Activated CD4-positive, CD25-positive, alpha-beta regulatory T cell (primary cell): ENCODE data around the gene HERC5.

ENCODE experiments used
- DNase-seq, 4 experiments: peaks; one replicate each; lab custom pipeline; 2025; lab: John Stamatoyannopoulos, UW

The HERC5 gene

GRCh38 chr4:88522702-88523324 is 65.9 kb downstream of the HERC5 start:
- DNase-seq = peak in 1 of 4 experiments; percentile 9

- DNase-seq = peak; percentile 37 to 53 (median 44)
Measured at GRCh38 chr4:88523325-88524129, 66.6 kb downstream of the HERC5 start, which contains the start of gene PYURF. TSS of gene PYURF (minus strand) at chr4:88523776. CDS start at chr4:88523700, 76 bp downstream.

GRCh38 chr4:88524171-88524570 is 67.3 kb downstream of the HERC5 start:
- DNase-seq = no peak

GRCh38 chr4:88526221-88526815 is 69.4 kb downstream of the HERC5 start:
- DNase-seq = no peak

GRCh38 chr4:88527787-88528186 is 70.9 kb downstream of the HERC5 start:
- DNase-seq = no peak

GRCh38 chr4:88528861-88529260 is 71.9 kb downstream of the HERC5 start:
- DNase-seq = no peak

- DNase-seq = no peak
Measured at GRCh38 chr4:88531549-88531948, 74.6 kb downstream of the HERC5 start.

GRCh38 chr4:88533088-88533790 is 76.3 kb downstream of the HERC5 start:
- DNase-seq = no peak

GRCh38 chr4:88533937-88534750 is 77.2 kb downstream of the HERC5 start:
- DNase-seq = no peak

GRCh38 chr4:88535090-88535755 is 78.3 kb downstream of the HERC5 start:
- no peak for DNase-seq

- DNase-seq = no peak
Measured at GRCh38 chr4:88537709-88538108, 80.8 kb downstream of the HERC5 start.

GRCh38 chr4:88539322-88540068 is 82.6 kb downstream of the HERC5 start:
- DNase-seq = peak; percentile 47 to 71 (median 52)

GRCh38 chr4:88549815-88550214 is 92.9 kb downstream of the HERC5 start:
- no peak for DNase-seq
